GM11168 (cell line): Measurements from ENCODE around the gene FITM1.

Source experiments
- in situ Hi-C: fragments of 300-500 bp; cut with MboI; formaldehyde crosslinking; loops from one replicate; pipeline ENCODE4 v1.12.0; 2022; ENCODE audit warnings: low sequenced_read_pairs; ENCODE audit not compliant: unreplicated experiment

Gene FITM1

GRCh38 chr14:24115422-24116127 lies 14.9 kb upstream of the FITM1 start:
- in situ Hi-C loops: no loop called here

- in situ Hi-C loops: no loop called here
Observed at GRCh38 chr14:24116128-24116814, 14.2 kb upstream of the FITM1 start.

GRCh38 chr14:24117179-24117578 lies 13.3 kb upstream of the FITM1 start:
- in situ Hi-C loops: no loop called here

- in situ Hi-C loops: no loop called here
Observed at GRCh38 chr14:24119691-24120090, 10.8 kb upstream of the FITM1 start.

GRCh38 chr14:24121210-24121609 lies 9.2 kb upstream of the FITM1 start:
- in situ Hi-C loops: no loop called here

GRCh38 chr14:24122416-24122815 lies 8.0 kb upstream of the FITM1 start:
- in situ Hi-C loops: no loop called here

- in situ Hi-C loops: no loop called here
Observed at GRCh38 chr14:24122898-24123297, 7.6 kb upstream of the FITM1 start.

- in situ Hi-C loops: no loop called here
Observed at GRCh38 chr14:24123424-24124417, 6.7 kb upstream of the FITM1 start.

GRCh38 chr14:24126939-24127338 lies 3.5 kb upstream of the FITM1 start:
- in situ Hi-C loops: no loop called here

GRCh38 chr14:24127673-24128072 lies 2.8 kb upstream of the FITM1 start:
- in situ Hi-C loops: no loop called here

GRCh38 chr14:24129410-24129998 lies 955 bp upstream of the FITM1 start:
- in situ Hi-C loops: no loop called here

GRCh38 chr14:24130717-24131548 lies 474 bp downstream of the FITM1 start:
- in situ Hi-C loops: no loop called here

GRCh38 chr14:24131549-24131966 lies 1.1 kb downstream of the FITM1 start:
- in situ Hi-C loops: no loop called here

- in situ Hi-C loops: no loop called here
Observed at GRCh38 chr14:24132061-24132685, 1.7 kb downstream of the FITM1 start.

- in situ Hi-C loops: no loop called here
Observed at GRCh38 chr14:24132976-24133375, 2.5 kb downstream of the FITM1 start.

- in situ Hi-C loops: no loop called here
Observed at GRCh38 chr14:24133735-24134134, 3.3 kb downstream of the FITM1 start.

- in situ Hi-C loops: no loop called here
Observed at GRCh38 chr14:24135584-24135833, 5.0 kb downstream of the FITM1 start.

GRCh38 chr14:24135834-24136683 lies 5.6 kb downstream of the FITM1 start, which contains the start of gene PSME1:
Gene PSME1, plus strand, starts transcription at chr14:24136194. Its CDS starts 69 bp downstream, at chr14:24136263.
- in situ Hi-C loops: no loop called here
